ENCODE measurements around the gene FNDC11.

Gene FNDC11

GRCh38 chr20:63538204-63539091 lies 15.5 kb upstream of the FNDC11 start:
- TF ChIP-seq CTCF (IDR thresholded peaks at IDR 0.05; ENCODE audit: control extremely low read depth, extremely low read depth, low read depth, missing control alignments), result peak; percentile 37
- CTCF ChIA-PET, result interaction anchor here (0.8 to 4.2 kb wide), 44 partner anchors 8 to 581 kb away, joined by 3 to 35 read pairs (median 4); partner anchors contain the start of genes HELZ2, PPDPF, SAMD10 and SRMS
- DNase-seq (ENCODE audit: extremely low spot score), result peak; percentile 55
- POLR2A ChIA-PET, result interaction anchor here (0.5 to 1.4 kb wide), 2 partner anchors 18 to 103 kb away, joined by 4 to 5 read pairs; no protein-coding TSS in a partner anchor

- ChIA-PET POLR2A (no interaction called here), CTCF (interaction anchor here (0.8 to 4.2 kb wide), 17 partner anchors 11 to 521 kb away, joined by 3 to 35 read pairs (median 8); partner anchors contain the start of genes HELZ2, PPDPF, SAMD10 and TPD52L2)
- DNase-seq (ENCODE audit: extremely low spot score), result no peak
- TF ChIP-seq CTCF (IDR thresholded peaks at IDR 0.05; ENCODE audit: control extremely low read depth, extremely low read depth, low read depth, missing control alignments), result no peak
These were observed 14.9 kb upstream of the FNDC11 start for GRCh38 chr20:63539092-63539430.

GRCh38 chr20:63539441-63540370 lies 14.3 kb upstream of the FNDC11 start:
- CTCF ChIA-PET, result interaction anchor here (0.8 to 4.2 kb wide), 14 partner anchors 11 to 521 kb away, joined by 3 to 35 read pairs (median 5); partner anchors contain the start of genes PPDPF and TPD52L2
- TF ChIP-seq CTCF (IDR thresholded peaks at IDR 0.05; ENCODE audit: control extremely low read depth, extremely low read depth, low read depth, missing control alignments), result no peak
- no peak for DNase-seq (ENCODE audit: extremely low spot score)
- POLR2A ChIA-PET, result no interaction called here

- ChIA-PET CTCF (interaction anchor here (1.0 to 3.6 kb wide), 4 partner anchors 12 to 434 kb away, joined by 3 to 17 read pairs (median 4); no protein-coding TSS in a partner anchor), POLR2A (no interaction called here)
- TF ChIP-seq CTCF (IDR thresholded peaks at IDR 0.05; ENCODE audit: control extremely low read depth, extremely low read depth, low read depth, missing control alignments), result no peak
- DNase-seq (ENCODE audit: extremely low spot score), result no peak
These were observed 13.4 kb upstream of the FNDC11 start for GRCh38 chr20:63540417-63541186.

- TF ChIP-seq CTCF (IDR thresholded peaks at IDR 0.05; ENCODE audit: control extremely low read depth, extremely low read depth, low read depth, missing control alignments), result no peak
- POLR2A ChIA-PET, result no interaction called here
- no peak for DNase-seq (ENCODE audit: extremely low spot score)
- CTCF ChIA-PET, result interaction anchor here (1.1 kb wide), 1 partner anchor 580 kb away, joined by 3 read pairs; no protein-coding TSS in a partner anchor
These were observed 12.6 kb upstream of the FNDC11 start for GRCh38 chr20:63541371-63541770.
